IMR-90 (cell line): Measurements from ENCODE around the gene ACSL6. TPM values are rescaled to one million over a fixed set of nuclear protein-coding genes. Genes with fewer than 3 reads are reported as not detected.

Source experiments
- ATAC-seq: fragments of 200-7000 bp; cut with Tn5 transposase; 2 replicates; pipeline ENCODE4 v1.9.1; 2020; ENCODE audit warnings: low read depth, mild to moderate bottlenecking, moderate library complexity
- BruUV-seq: library from RNA; stranded (reverse); fragments of 400-500 nt; replicated peaks from 2 replicates; lab custom pipeline; 2021; lab: Mats Ljungman, UMichigan
- CTCF ChIA-PET: fragments of 300-600 bp; formaldehyde crosslinking; extraction: SDS; loops from one replicate; lab custom pipeline; 2021; ENCODE audit warnings: antibody characterized with exemption; lab: Yijun Ruan, JAX
- POLR2A ChIA-PET: fragments of 300-600 bp; sonication (Branson Sonifier 250); formaldehyde crosslinking; loops from one replicate; lab custom pipeline; 2022; ENCODE audit warnings: antibody characterized with exemption; ENCODE audit not compliant: unreplicated experiment; lab: Charles Lee
- DNase-seq: peaks from one replicate; pipeline ENCODE4 v3.0.0; 2013
- H2AFZ ChIP-seq: replicated peaks from 2 replicates; pipeline ENCODE3; 2013; ENCODE audit warnings: low read length, mild to moderate bottlenecking; ENCODE audit not compliant: poor library complexity
- H2AK5ac ChIP-seq: 2 replicates; pipeline ENCODE4 v1.6.1; 2013; ENCODE audit warnings: low read depth, low read length, inconsistent platforms
- H2AK9ac ChIP-seq: replicated peaks from 2 replicates; pipeline ENCODE3; 2013; ENCODE audit warnings: mild to moderate bottlenecking, low read depth, low read length, moderate library complexity; ENCODE audit not compliant: poor library complexity
- H2BK120ac ChIP-seq: 2 replicates; pipeline ENCODE4 v1.6.1; 2013; ENCODE audit warnings: low read depth, low read length, inconsistent platforms
- H2BK15ac ChIP-seq: 3 replicates; pipeline ENCODE4 v1.6.1; 2013; ENCODE audit warnings: low read depth, low read length, inconsistent platforms
- H2BK20ac ChIP-seq: 2 replicates; pipeline ENCODE4 v1.6.1; 2013; ENCODE audit warnings: low read depth, mild to moderate bottlenecking, inconsistent platforms, low read length, moderate library complexity
- H2BK5ac ChIP-seq: 2 replicates; pipeline ENCODE4 v1.6.1; 2013; ENCODE audit warnings: mild to moderate bottlenecking, low read depth, low read length, inconsistent platforms; ENCODE audit not compliant: poor library complexity, severe bottlenecking
- H3K14ac ChIP-seq: replicated peaks from 2 replicates; pipeline ENCODE4 v1.6.1; 2013; ENCODE audit warnings: low read depth, low read length, inconsistent platforms
- H3K18ac ChIP-seq: 2 replicates; pipeline ENCODE4 v1.6.1; 2013; ENCODE audit warnings: low read depth, low read length, control low read depth
- H3K23ac ChIP-seq: 2 replicates; pipeline ENCODE4 v1.6.1; 2013; ENCODE audit warnings: low read depth, low read length, inconsistent platforms
- H3K27ac ChIP-seq: 2 replicates; pipeline ENCODE4 v1.5.1; 2013; ENCODE audit warnings: mild to moderate bottlenecking, control low read depth, low read length; ENCODE audit not compliant: insufficient read depth
- H3K27me3 ChIP-seq: 2 replicates; pipeline ENCODE4 v1.6.1; 2013; ENCODE audit warnings: low read length; ENCODE audit not compliant: control insufficient read depth, insufficient read depth
- H3K36me3 ChIP-seq: 2 replicates; pipeline ENCODE4 v1.6.1; 2013; ENCODE audit warnings: low read length, mixed read lengths; ENCODE audit not compliant: control insufficient read depth, insufficient read depth
- H3K4ac ChIP-seq: 2 replicates; pipeline ENCODE4 v1.6.1; 2013; ENCODE audit warnings: low read depth, low read length, inconsistent platforms
- H3K4me1 ChIP-seq: 2 replicates; pipeline ENCODE4 v1.6.1; 2013; ENCODE audit warnings: low read length, mixed read lengths; ENCODE audit not compliant: control insufficient read depth, insufficient read depth
- H3K4me2 ChIP-seq: 2 replicates; pipeline ENCODE4 v1.6.1; 2013; ENCODE audit warnings: low read depth, mild to moderate bottlenecking, control low read depth, low read length, moderate library complexity
- H3K4me3 ChIP-seq: 2 replicates; pipeline ENCODE4 v1.5.1; 2013; ENCODE audit warnings: low read depth, mild to moderate bottlenecking, control low read depth, low read length, moderate library complexity; ENCODE audit not compliant: insufficient read depth
- H3K56ac ChIP-seq: 2 replicates; pipeline ENCODE4 v1.6.1; 2013; ENCODE audit warnings: low read length, inconsistent platforms; ENCODE audit not compliant: insufficient read depth; ENCODE audit errors: extremely low read depth
- H3K79me1 ChIP-seq, 2 experiments: 2 replicates each; pipeline ENCODE4 v1.6.1; 2013; ENCODE audit warnings: low read length in 2 of 2, inconsistent platforms in 1 of 2, low read depth in 1 of 2
- H3K9ac ChIP-seq: 2 replicates; pipeline ENCODE4 v1.6.1; 2013; ENCODE audit warnings: low read depth, low read length, control low read depth
- H3K9me1 ChIP-seq: 2 replicates; pipeline ENCODE4 v1.6.1; 2013; ENCODE audit warnings: low read length, inconsistent platforms; ENCODE audit not compliant: insufficient read depth
- H3K9me3 ChIP-seq: 2 replicates; pipeline ENCODE4 v1.6.1; 2013; ENCODE audit warnings: low read length; ENCODE audit not compliant: control insufficient read depth, insufficient read depth
- H4K20me1 ChIP-seq: 2 replicates; pipeline ENCODE4 v1.6.1; 2013; ENCODE audit warnings: low read length, inconsistent platforms; ENCODE audit not compliant: insufficient read depth
- H4K5ac ChIP-seq: 2 replicates; pipeline ENCODE4 v1.6.1; 2013; ENCODE audit warnings: mild to moderate bottlenecking, low read depth, low read length, control low read depth
- H4K8ac ChIP-seq, 2 experiments: 2 replicates each; pipeline ENCODE4 v1.6.1; 2013; ENCODE audit warnings: low read depth in 2 of 2, low read length in 2 of 2, control low read depth in 1 of 2, inconsistent platforms in 1 of 2
- H4K91ac ChIP-seq: 2 replicates; pipeline ENCODE4 v1.6.1; 2013; ENCODE audit warnings: low read depth, low read length, inconsistent platforms; ENCODE audit not compliant: insufficient read depth
- BHLHE40 ChIP-seq: fragments of 150-350 bp; IDR thresholded peaks from 2 replicates; pipeline ENCODE4 v1.6.1; 2016; ENCODE audit warnings: mild to moderate bottlenecking, low read depth, low read length
- CEBPB ChIP-seq: IDR thresholded peaks from 2 replicates; pipeline ENCODE4 v1.6.1; 2012; ENCODE audit warnings: low read depth, low read length, improper control_type of control experiment
- CHD1 ChIP-seq: IDR thresholded peaks from 2 replicates; pipeline ENCODE4 v1.6.1; 2012; ENCODE audit warnings: low read depth, low read length, improper control_type of control experiment
- CTCF ChIP-seq: conservative IDR thresholded peaks from 2 replicates; pipeline ENCODE4 v1.5.1; 2012; ENCODE audit warnings: mild to moderate bottlenecking, low read depth, low read length, improper control_type of control experiment
- ELK1 ChIP-seq: fragments of 150-350 bp; IDR thresholded peaks from 2 replicates; pipeline ENCODE4 v1.6.1; 2016; ENCODE audit warnings: low read depth, mild to moderate bottlenecking, low read length, moderate library complexity, borderline replicate concordance
- FOS ChIP-seq: fragments of 150-350 bp; IDR thresholded peaks from 2 replicates; pipeline ENCODE4 v1.6.1; 2016; ENCODE audit warnings: low read depth, low read length
- MAFK ChIP-seq: IDR thresholded peaks from 2 replicates; pipeline ENCODE4 v1.6.1; 2012; ENCODE audit warnings: low read depth, low read length, improper control_type of control experiment
- MAZ ChIP-seq: IDR thresholded peaks from 2 replicates; pipeline ENCODE4 v1.6.1; 2012; ENCODE audit warnings: low read depth, mild to moderate bottlenecking, low read length, improper control_type of control experiment, moderate library complexity, borderline replicate concordance
- MXI1 ChIP-seq: IDR thresholded peaks from 2 replicates; pipeline ENCODE4 v1.6.1; 2012; ENCODE audit warnings: low read depth, mild to moderate bottlenecking, low read length, moderate library complexity, borderline replicate concordance
- NFE2L2 ChIP-seq: fragments of 150-350 bp; IDR thresholded peaks from 2 replicates; pipeline ENCODE4 v1.6.1; 2016; ENCODE audit warnings: low read depth, mild to moderate bottlenecking, low read length
- POLR2A ChIP-seq: IDR thresholded peaks from 2 replicates; pipeline ENCODE4 v1.6.1; 2012; ENCODE audit warnings: mild to moderate bottlenecking, low read depth, low read length
- RAD21 ChIP-seq: IDR thresholded peaks from 2 replicates; pipeline ENCODE4 v1.6.1; 2012; ENCODE audit warnings: low read length, improper control_type of control experiment
- RCOR1 ChIP-seq: IDR thresholded peaks from 2 replicates; pipeline ENCODE4 v1.6.1; 2012; ENCODE audit warnings: mild to moderate bottlenecking, low read length, improper control_type of control experiment; ENCODE audit not compliant: insufficient replicate concordance
- RFX5 ChIP-seq: IDR thresholded peaks from 2 replicates; pipeline ENCODE4 v1.8.0; 2012; ENCODE audit warnings: low read depth, mild to moderate bottlenecking, low read length, moderate library complexity
- SMC3 ChIP-seq: fragments of 150-350 bp; IDR thresholded peaks from 2 replicates; pipeline ENCODE4 v1.6.1; 2016; ENCODE audit warnings: low read depth, mild to moderate bottlenecking, antibody characterized with exemption, low read length, moderate library complexity
- USF2 ChIP-seq: fragments of 150-350 bp; IDR thresholded peaks from 2 replicates; pipeline ENCODE4 v1.6.1; 2017; ENCODE audit warnings: mild to moderate bottlenecking, antibody characterized with exemption, low read length, low read depth
- WGBS, 2 experiments: methylation state at CpG; one replicate each; pipeline versions ENCODE4 v1.1.5 to v1.1.7; 2013; ENCODE audit warnings: missing lambda C conversion rate in 2 of 2; ENCODE audit not compliant: insufficient read length in 1 of 2; ENCODE audit errors: extremely low coverage in 2 of 2; 5-methylcytosine and 5-hydroxymethylcytosine counted together
- dilution Hi-C: fragments of 300-500 bp; cut with HindIII; formaldehyde crosslinking; loops from one replicate; pipeline ENCODE4 v1.14.3; 2018; ENCODE audit warnings: low sequenced_read_pairs; ENCODE audit not compliant: unreplicated experiment
- in situ Hi-C: fragments of 300-500 bp; cut with MboI; formaldehyde crosslinking; loops from 3 replicates; pipeline ENCODE4 v1.14.3; 2019; ENCODE audit warnings: low sequenced_read_pairs, inconsistent platforms, mixed read lengths
- intact Hi-C: fragments of 100-400 bp; cut with micrococcal nuclease; formaldehyde crosslinking; loops from 2 replicates; pipeline ENCODE4 v1.10.0; 2022
- polyA plus RNA-seq, 3 experiments: library from polyadenylated mRNA; depleted of rRNA; stranded (reverse); fragments of >200 nt; gene quantifications; 2 replicates each; pipeline ENCODE4 v1.2.3, GENCODE V29; 2012; ENCODE audit warnings: low replicate concordance in 1 of 3
- total RNA-seq: library from RNA; depleted of rRNA; stranded (reverse); fragments of >200 nt; gene quantifications from 2 replicates; pipeline ENCODE4 v1.2.3, GENCODE V29; 2012

Gene ACSL6
- total and polyA plus RNA-seq, 2 of the 4 experiments (the other 2 are of a cell fraction), result not detected

GRCh38 chr5:131945551-131946168, 65.8 kb downstream of the ACSL6 start, which contains the start of gene MEIKIN:
Gene MEIKIN, minus strand, starts transcription at chr5:131945663. Its CDS starts 158 bp downstream, at chr5:131945505.
- no peak within 1 kb of the TSS for H4K91ac ChIP-seq
- H3K79me1 ChIP-seq, result no peaks in the 10 kb centered on the region
- no peak for ATAC-seq
- no peak within 1 kb of the TSS for H4K8ac ChIP-seq
- no peak within 1 kb of the TSS for H3K4me3 ChIP-seq
- DNase-seq, result no peak
- intact Hi-C loops (no loop called here), in situ Hi-C loops (no loop called here), dilution Hi-C loops (no loop called here)
- H3K18ac ChIP-seq, result no peak within 1 kb of the TSS
- H3K56ac ChIP-seq, result no peak within 1 kb of the TSS
- BruUV-seq, result no TSS peak
- no peak within 1 kb of the TSS for H3K23ac ChIP-seq
- no peak within 1 kb of the TSS for H2AK5ac ChIP-seq
- H2BK20ac ChIP-seq, result no peak within 1 kb of the TSS
- TF ChIP-seq BHLHE40 (no peak), SMC3 (no peak), FOS (no peak), MXI1 (no peak), MAFK (no peak), CHD1 (no peak), RCOR1 (no peak), NFE2L2 (no peak), POLR2A (no peak), CTCF (no peak), RFX5 (no peak), ELK1 (no peak), CEBPB (no peak), RAD21 (no peak), USF2 (no peak), MAZ (no peak)
- H2BK5ac ChIP-seq, result no peak within 1 kb of the TSS
- H3K4me2 ChIP-seq, result no peak within 1 kb of the TSS
- H3K27me3 ChIP-seq, result no peaks in the 10 kb centered on the region; the same call in 1 of the 2 replicates
- H2AFZ ChIP-seq, result peak within 1 kb of the TSS; percentile 33
- no peak within 1 kb of the TSS for H2BK15ac ChIP-seq
- no peaks in the 10 kb centered on the region for H3K36me3 ChIP-seq
- ChIA-PET POLR2A (no interaction called here), CTCF (no interaction called here)
- no peak within 1 kb of the TSS for H2BK120ac ChIP-seq
- no peak within 1 kb of the TSS for H3K9ac ChIP-seq
- no peaks in the 10 kb centered on the region for H4K20me1 ChIP-seq
- peak within 1 kb of the TSS; percentile 55 for H2AK9ac ChIP-seq
- H4K5ac ChIP-seq, result no peak within 1 kb of the TSS
- no peaks in the 10 kb centered on the region for H3K4me1 ChIP-seq
- no peak within 1 kb of the TSS for H3K27ac ChIP-seq
- no peaks in the 10 kb centered on the region for H3K9me1 ChIP-seq
- no peaks in the 10 kb centered on the region for H3K9me3 ChIP-seq
- 77% methylated on average over 7 of the region's 24 CpGs; no CpG with 5 or more reads in 1 of the 2 experiments for WGBS, 2 experiments
- H3K4ac ChIP-seq, result no peak within 1 kb of the TSS
- H3K14ac ChIP-seq, result no peak within 1 kb of the TSS
